Measurements from ENCODE around the gene GFER.

GFER gene

DNA sequence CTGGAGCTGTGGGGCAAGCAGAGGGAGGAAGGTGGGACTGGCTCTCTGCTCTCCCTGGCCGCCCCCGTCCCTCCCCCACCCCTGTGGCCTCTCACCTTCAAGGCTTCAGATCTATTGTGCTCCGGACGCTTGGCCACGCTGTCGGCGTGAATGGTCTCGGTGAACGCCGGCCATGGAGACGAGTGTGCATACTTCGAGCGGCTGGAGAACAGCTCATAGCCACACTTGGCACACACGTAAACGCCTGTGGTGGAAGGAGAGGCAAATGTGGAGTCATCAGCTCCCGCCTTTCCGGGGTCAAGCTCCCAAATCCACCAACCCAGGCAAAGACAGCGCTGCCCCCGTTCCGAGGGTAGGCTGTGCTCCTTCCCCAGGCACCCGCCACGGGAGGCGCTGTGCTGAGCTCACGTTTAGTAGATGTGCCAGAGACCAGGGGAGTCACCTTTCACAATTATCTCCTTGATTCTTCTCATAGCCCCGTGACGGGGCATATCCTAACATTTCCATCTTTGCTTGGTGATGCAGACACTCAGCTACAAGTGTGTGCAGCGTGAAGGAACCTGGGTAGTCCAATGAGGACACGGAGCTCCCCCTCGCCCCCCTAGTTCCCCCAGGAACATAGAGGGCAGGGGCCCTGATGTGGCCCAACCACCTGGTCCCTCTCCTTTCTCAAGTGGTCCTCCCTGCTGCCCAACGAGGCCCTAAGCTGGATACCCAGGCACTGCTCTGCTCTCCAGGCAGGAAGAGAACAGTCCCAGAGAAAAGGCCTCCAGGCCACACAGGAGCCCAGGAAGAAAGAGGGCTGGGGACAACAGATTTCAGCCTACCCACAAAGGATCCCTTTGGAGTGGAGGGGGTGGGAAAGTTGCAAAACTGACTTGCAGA is 42.6 kb upstream of the GFER start:
- Mint-ChIP-seq H3K36me3 (ENCODE audit: low read depth) (peaks cover 13% of the 10 kb centered on the region), H3K4me1 (peaks cover 6% of the 10 kb centered on the region), H3K9me3 (no peaks in the 10 kb centered on the region), H3K27ac (peak overlapping the region; percentile 13 to 82 (median 72)), H3K4me3 (peak overlapping the region; percentile 85 to 93 (median 88)), H3K27me3 (ENCODE audit: low read depth) (no peaks in the 10 kb centered on the region)
- TF ChIP-seq, protein P1, sequence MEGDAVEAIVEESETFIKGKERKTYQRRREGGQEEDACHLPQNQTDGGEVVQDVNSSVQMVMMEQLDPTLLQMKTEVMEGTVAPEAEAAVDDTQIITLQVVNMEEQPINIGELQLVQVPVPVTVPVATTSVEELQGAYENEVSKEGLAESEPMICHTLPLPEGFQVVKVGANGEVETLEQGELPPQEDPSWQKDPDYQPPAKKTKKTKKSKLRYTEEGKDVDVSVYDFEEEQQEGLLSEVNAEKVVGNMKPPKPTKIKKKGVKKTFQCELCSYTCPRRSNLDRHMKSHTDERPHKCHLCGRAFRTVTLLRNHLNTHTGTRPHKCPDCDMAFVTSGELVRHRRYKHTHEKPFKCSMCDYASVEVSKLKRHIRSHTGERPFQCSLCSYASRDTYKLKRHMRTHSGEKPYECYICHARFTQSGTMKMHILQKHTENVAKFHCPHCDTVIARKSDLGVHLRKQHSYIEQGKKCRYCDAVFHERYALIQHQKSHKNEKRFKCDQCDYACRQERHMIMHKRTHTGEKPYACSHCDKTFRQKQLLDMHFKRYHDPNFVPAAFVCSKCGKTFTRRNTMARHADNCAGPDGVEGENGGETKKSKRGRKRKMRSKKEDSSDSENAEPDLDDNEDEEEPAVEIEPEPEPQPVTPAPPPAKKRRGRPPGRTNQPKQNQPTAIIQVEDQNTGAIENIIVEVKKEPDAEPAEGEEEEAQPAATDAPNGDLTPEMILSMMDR (IDR thresholded peaks at IDR 0.05; ENCODE audit: unreplicated experiment in 3 of 3): peak; percentile 20 to 45 (median 31)

GRCh38 chr16:1942047-1942809 is 41.8 kb upstream of the GFER start:
- H3K27ac Mint-ChIP-seq: peak overlapping the region in 1 of 3 experiments; percentile 82
- H3K27me3 Mint-ChIP-seq (ENCODE audit: low read depth): no peaks in the 10 kb centered on the region
- H3K4me1 Mint-ChIP-seq: peaks cover 6% of the 10 kb centered on the region
- no peaks in the 10 kb centered on the region for H3K9me3 Mint-ChIP-seq
- TF ChIP-seq, protein P1 (IDR thresholded peaks at IDR 0.05; ENCODE audit: unreplicated experiment in 3 of 3): no peak
- H3K4me3 Mint-ChIP-seq: peak overlapping the region; percentile 85 to 93 (median 88)
- H3K36me3 Mint-ChIP-seq (ENCODE audit: low read depth): peaks cover 8% of the 10 kb centered on the region

GRCh38 chr16:1942810-1943726 is 40.9 kb upstream of the GFER start, which contains the start of gene MSRB1:
Gene MSRB1, minus strand, starts transcription at chr16:1943199. Its CDS starts 43 bp downstream, at chr16:1943156.
- Mint-ChIP-seq H3K27ac (peak within 1 kb of the TSS in 2 of 3 experiments; percentile 78 to 87), H3K4me1 (peaks cover 6% of the 10 kb centered on the region), H3K27me3 (ENCODE audit: low read depth) (no peaks in the 10 kb centered on the region), H3K9me3 (no peaks in the 10 kb centered on the region), H3K36me3 (ENCODE audit: low read depth) (peaks cover 5% of the 10 kb centered on the region), H3K4me3 (peak within 1 kb of the TSS; percentile 85 to 93 (median 88))
- TF ChIP-seq, protein P1 (IDR thresholded peaks at IDR 0.05; ENCODE audit: unreplicated experiment in 3 of 3): no peak

GRCh38 chr16:1944612-1945199 is 39.3 kb upstream of the GFER start:
- TF ChIP-seq, protein P1 (IDR thresholded peaks at IDR 0.05; ENCODE audit: unreplicated experiment in 3 of 3): no peak
- H3K27ac Mint-ChIP-seq: peak overlapping the region in 2 of 3 experiments; percentile 40 to 55

More at GRCh38 chr16:1944612-1945199, 39.3 kb upstream of the GFER start:
- Mint-ChIP-seq H3K9me3 (no peaks in the 10 kb centered on the region), H3K4me1 (peaks cover 6% of the 10 kb centered on the region), H3K36me3 (ENCODE audit: low read depth) (no peaks in the 10 kb centered on the region), H3K27me3 (ENCODE audit: low read depth) (no peaks in the 10 kb centered on the region), H3K4me3 (peak overlapping the region; percentile 65 to 93 (median 85))
